Loucy (cell line): ENCODE results near the gene C2.

Experiments
- H2AFZ ChIP-seq: fragments of 200-600 bp; sonication (generic); 2 replicates; pipeline ENCODE4 v1.6.0; 2016; ENCODE audit warnings: antibody characterized with exemption, mild to moderate bottlenecking, low read length, moderate library complexity
- H3F3A ChIP-seq: fragments of 200-600 bp; 2 replicates; pipeline ENCODE4 v1.6.0; 2016; ENCODE audit warnings: antibody characterized with exemption, low read depth, mild to moderate bottlenecking
- H3K27me3 ChIP-seq: fragments of 200-600 bp; sonication (generic); 2 replicates; pipeline ENCODE4 v1.6.1; 2014; ENCODE audit warnings: low read length, mild to moderate bottlenecking; ENCODE audit not compliant: insufficient read depth, poor library complexity, severe bottlenecking
- H3K36me3 ChIP-seq: fragments of 200-600 bp; sonication (generic); 2 replicates; pipeline ENCODE4 v1.6.1; 2016; ENCODE audit warnings: low read length; ENCODE audit not compliant: insufficient read depth
- H3K4me1 ChIP-seq: fragments of 200-600 bp; sonication (generic); 2 replicates; pipeline ENCODE4 v1.5.1; 2014; ENCODE audit warnings: low read length, mild to moderate bottlenecking; ENCODE audit not compliant: insufficient read depth, poor library complexity, severe bottlenecking
- H3K4me2 ChIP-seq: fragments of 200-600 bp; sonication (generic); 2 replicates; pipeline ENCODE4 v1.6.0; 2014; ENCODE audit warnings: antibody characterized with exemption, low read length, low read depth, mild to moderate bottlenecking; ENCODE audit not compliant: poor library complexity, severe bottlenecking
- H3K4me3 ChIP-seq: fragments of 200-600 bp; sonication (generic); 2 replicates; pipeline ENCODE4 v1.5.1; 2014; ENCODE audit warnings: low read length, mild to moderate bottlenecking, mixed read lengths; ENCODE audit not compliant: poor library complexity, severe bottlenecking
- H3K79me2 ChIP-seq: fragments of 200-600 bp; sonication (generic); 2 replicates; pipeline ENCODE4 v1.6.1; 2014; ENCODE audit warnings: low read length; ENCODE audit not compliant: insufficient read depth
- H3K9ac ChIP-seq: fragments of 200-600 bp; sonication (generic); 2 replicates; pipeline ENCODE4 v1.6.0; 2014; ENCODE audit warnings: mild to moderate bottlenecking, low read depth, low read length, moderate library complexity; ENCODE audit not compliant: poor library complexity, severe bottlenecking
- H3K9me2 ChIP-seq: fragments of 200-600 bp; sonication (generic); replicated peaks from 2 replicates; pipeline ENCODE4 v1.6.1; 2016; ENCODE audit warnings: low read depth, low read length, mixed read lengths
- H3K9me3 ChIP-seq: fragments of 200-600 bp; sonication (generic); 2 replicates; pipeline ENCODE4 v1.6.1; 2014; ENCODE audit warnings: mild to moderate bottlenecking, antibody characterized with exemption, low read length, low read depth; ENCODE audit not compliant: insufficient read depth
- H4K20me1 ChIP-seq: fragments of 200-600 bp; sonication (generic); 2 replicates; pipeline ENCODE4 v1.6.0; 2014; ENCODE audit warnings: antibody characterized with exemption, low read length, mild to moderate bottlenecking; ENCODE audit not compliant: insufficient read depth, poor library complexity, severe bottlenecking
- EZH2phosphoT487 ChIP-seq: fragments of 200-600 bp; IDR thresholded peaks from 2 replicates; pipeline ENCODE4 v1.6.1; 2018; ENCODE audit warnings: antibody characterized with exemption, mild to moderate bottlenecking, moderate library complexity, borderline replicate concordance
- TF ChIP-seq, protein P1 (sequence below): fragments of 200-600 bp; sonication (generic); conservative IDR thresholded peaks from 2 replicates; pipeline ENCODE4 v1.5.1; 2014; ENCODE audit warnings: mild to moderate bottlenecking, antibody characterized with exemption, low read length

C2 gene

DNA sequence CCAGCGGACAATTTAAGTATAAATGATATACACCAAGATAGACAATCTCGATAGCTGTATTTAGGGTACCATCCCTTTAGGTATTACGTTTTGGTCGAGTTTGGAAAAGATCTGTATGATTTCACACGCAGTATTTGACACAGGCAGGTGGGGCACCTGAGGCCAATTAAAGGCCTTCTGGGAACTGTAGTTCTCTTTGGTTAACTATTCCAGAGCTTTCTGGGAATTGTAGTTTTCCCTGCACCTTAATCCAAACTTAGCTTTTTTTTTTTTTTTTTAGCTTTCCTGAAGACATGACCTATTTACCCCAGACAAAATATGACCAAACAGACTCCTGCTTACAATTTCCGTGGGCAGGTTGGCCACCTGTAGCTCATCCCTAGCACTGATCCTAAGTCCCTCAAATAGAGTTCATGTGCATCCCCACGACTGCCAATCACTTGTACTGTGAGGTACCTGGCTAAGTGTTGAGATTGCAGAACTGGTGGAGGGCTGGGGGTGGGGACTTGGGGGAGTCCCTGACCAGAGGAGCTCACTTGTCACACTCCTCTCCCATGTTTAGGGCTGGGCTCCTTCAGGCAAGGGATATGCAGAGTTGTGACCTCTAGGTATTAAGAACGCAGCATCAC, 29.0 kb upstream of the C2 start:
- no peak for TF ChIP-seq EZH2phosphoT487
- TF ChIP-seq, protein P1, sequence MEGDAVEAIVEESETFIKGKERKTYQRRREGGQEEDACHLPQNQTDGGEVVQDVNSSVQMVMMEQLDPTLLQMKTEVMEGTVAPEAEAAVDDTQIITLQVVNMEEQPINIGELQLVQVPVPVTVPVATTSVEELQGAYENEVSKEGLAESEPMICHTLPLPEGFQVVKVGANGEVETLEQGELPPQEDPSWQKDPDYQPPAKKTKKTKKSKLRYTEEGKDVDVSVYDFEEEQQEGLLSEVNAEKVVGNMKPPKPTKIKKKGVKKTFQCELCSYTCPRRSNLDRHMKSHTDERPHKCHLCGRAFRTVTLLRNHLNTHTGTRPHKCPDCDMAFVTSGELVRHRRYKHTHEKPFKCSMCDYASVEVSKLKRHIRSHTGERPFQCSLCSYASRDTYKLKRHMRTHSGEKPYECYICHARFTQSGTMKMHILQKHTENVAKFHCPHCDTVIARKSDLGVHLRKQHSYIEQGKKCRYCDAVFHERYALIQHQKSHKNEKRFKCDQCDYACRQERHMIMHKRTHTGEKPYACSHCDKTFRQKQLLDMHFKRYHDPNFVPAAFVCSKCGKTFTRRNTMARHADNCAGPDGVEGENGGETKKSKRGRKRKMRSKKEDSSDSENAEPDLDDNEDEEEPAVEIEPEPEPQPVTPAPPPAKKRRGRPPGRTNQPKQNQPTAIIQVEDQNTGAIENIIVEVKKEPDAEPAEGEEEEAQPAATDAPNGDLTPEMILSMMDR: peak; percentile 19
- no peaks in the 10 kb centered on the region for H3K9me2 ChIP-seq
- H3K4me3 ChIP-seq: peak overlapping the region; percentile 79
- peaks cover 38% of the 10 kb centered on the region for H3K4me1 ChIP-seq
- H3K27me3 ChIP-seq: peaks cover 4% of the 10 kb centered on the region
- peaks cover 23% of the 10 kb centered on the region for H4K20me1 ChIP-seq
- H3K4me2 ChIP-seq: peak overlapping the region; percentile 83
- no peaks in the 10 kb centered on the region for H3K9me3 ChIP-seq
- peaks cover 61% of the 10 kb centered on the region for H3K79me2 ChIP-seq
- H3K9ac ChIP-seq: peak overlapping the region; percentile 83
- H3F3A ChIP-seq: no peaks in the 10 kb centered on the region
- H2AFZ ChIP-seq: peak overlapping the region; percentile 75; the same call in 1 of the 2 replicates
- H3K36me3 ChIP-seq: peaks cover 6% of the 10 kb centered on the region; the same call in 1 of the 2 replicates

DNA sequence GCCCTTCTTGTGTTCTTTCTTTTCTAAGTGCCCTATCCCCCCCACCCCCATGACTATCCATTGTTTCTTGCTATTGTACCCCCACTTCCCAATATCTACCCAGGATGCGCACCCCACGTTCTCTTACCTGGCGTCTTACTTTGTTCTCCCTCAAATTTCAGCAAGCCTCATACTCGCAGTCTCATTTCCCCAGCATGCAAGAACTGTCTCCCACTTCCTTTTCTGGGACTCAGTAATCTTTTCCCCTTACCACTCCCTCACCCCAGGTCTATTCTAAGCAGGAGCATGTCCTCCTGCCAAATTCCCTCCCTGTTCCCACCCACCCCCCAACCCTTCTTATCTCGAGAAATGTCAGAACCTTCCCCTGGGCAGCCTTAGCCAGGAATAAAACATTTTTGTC, 28.3 kb upstream of the C2 start:
- Histone ChIP-seq H3K4me3 (peak overlapping the region; percentile 79), H3K4me1 (peaks cover 37% of the 10 kb centered on the region), H3K79me2 (peaks cover 61% of the 10 kb centered on the region), H3K4me2 (peak overlapping the region; percentile 83), H3K27me3 (peaks cover 4% of the 10 kb centered on the region), H2AFZ (no peak overlapping the region), H3F3A (no peaks in the 10 kb centered on the region), H4K20me1 (peaks cover 23% of the 10 kb centered on the region), H3K9me3 (no peaks in the 10 kb centered on the region), H3K9ac (peak overlapping the region; percentile 83), H3K9me2 (no peaks in the 10 kb centered on the region), H3K36me3 (peaks cover 4% of the 10 kb centered on the region; the same call in 1 of the 2 replicates)
- TF ChIP-seq, protein P1: no peak
- TF ChIP-seq EZH2phosphoT487: no peak

DNA sequence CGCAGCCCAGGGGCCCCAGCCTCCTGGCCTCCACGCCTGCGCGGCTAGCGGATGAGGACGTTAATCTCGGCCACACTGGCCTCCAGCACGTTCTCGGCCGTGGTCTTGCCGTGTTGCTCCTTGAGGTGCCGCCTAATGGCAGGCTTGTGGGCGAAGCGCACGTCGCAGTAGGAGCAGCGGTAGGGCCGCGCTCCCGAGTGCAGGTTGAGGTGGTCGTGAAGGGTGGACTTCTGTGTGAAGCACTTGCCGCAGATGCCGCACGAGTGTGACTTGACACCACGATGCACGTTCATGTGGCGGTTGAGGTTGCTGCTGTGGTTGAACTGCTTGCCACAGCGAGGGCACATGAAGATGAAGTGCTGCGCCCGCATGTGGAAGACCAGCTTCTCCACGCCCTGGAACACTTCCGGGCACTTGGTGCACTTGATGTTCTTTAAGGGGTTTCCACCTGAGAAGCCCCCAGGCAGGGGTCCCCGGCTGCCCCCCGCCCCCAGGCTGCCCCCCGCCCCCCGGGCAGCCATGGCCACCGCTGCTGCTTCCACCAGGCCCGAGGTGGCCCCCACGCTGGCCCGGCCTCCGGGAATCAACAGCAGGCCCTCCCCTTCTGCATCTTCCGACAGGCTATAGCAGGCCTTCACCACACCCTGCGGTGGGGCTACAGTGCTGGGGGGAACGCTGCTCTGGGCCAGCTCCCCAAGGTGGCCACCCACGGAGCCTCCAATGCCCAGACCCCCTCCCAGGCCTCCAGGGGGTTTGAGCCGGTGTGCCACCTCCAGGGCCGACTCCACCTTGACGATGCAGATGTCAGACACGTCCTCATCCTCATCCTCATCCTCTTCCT, 27.4 kb upstream of the C2 start:
- no peak overlapping the region for H2AFZ ChIP-seq
- H3K27me3 ChIP-seq: peaks cover 4% of the 10 kb centered on the region
- no peaks in the 10 kb centered on the region for H3K9me3 ChIP-seq
- no peaks in the 10 kb centered on the region for H3F3A ChIP-seq
- peak overlapping the region; percentile 81 for H3K4me3 ChIP-seq
- H3K4me2 ChIP-seq: peak overlapping the region; percentile 27
- no peaks in the 10 kb centered on the region for H3K9me2 ChIP-seq
- TF ChIP-seq, protein P1: no peak
- TF ChIP-seq EZH2phosphoT487: no peak
- peak overlapping the region; percentile 83 for H3K9ac ChIP-seq
- H3K79me2 ChIP-seq: peaks cover 61% of the 10 kb centered on the region
- H4K20me1 ChIP-seq: peaks cover 23% of the 10 kb centered on the region
- peaks cover 37% of the 10 kb centered on the region for H3K4me1 ChIP-seq
- H3K36me3 ChIP-seq: peaks cover under 1% of the 10 kb centered on the region; the same call in 1 of the 2 replicates
